HG03457 (cell line): Measurements from ENCODE around the gene ACSL1.

Experiments
- ATAC-seq: cut with Tn5 transposase; IDR thresholded peaks from one replicate; pipeline ENCODE4 v1.9.1; 2021; ENCODE audit warnings: moderate number of reproducible peaks; ENCODE audit not compliant: unreplicated experiment

ACSL1 gene

GRCh38 chr4:184732126-184732525 lies 93.6 kb downstream of the ACSL1 start:
- no peak for ATAC-seq

GRCh38 chr4:184731056-184731455 lies 94.7 kb downstream of the ACSL1 start:
- ATAC-seq, result no peak

GRCh38 chr4:184729946-184730345 lies 95.8 kb downstream of the ACSL1 start:
- ATAC-seq, result no peak

- ATAC-seq, result no peak
Observed at GRCh38 chr4:184728858-184729257, 96.9 kb downstream of the ACSL1 start.

- no peak for ATAC-seq
Observed at GRCh38 chr4:184727430-184727829, 98.3 kb downstream of the ACSL1 start.

GRCh38 chr4:184722798-184723197 lies 103.0 kb downstream of the ACSL1 start:
- no peak for ATAC-seq

GRCh38 chr4:184721254-184721653 lies 104.5 kb downstream of the ACSL1 start:
- no peak for ATAC-seq

- no peak for ATAC-seq
Observed at GRCh38 chr4:184719407-184719806, 106.4 kb downstream of the ACSL1 start.

- ATAC-seq, result no peak
Observed at GRCh38 chr4:184715526-184715925, 110.2 kb downstream of the ACSL1 start.

- ATAC-seq, result no peak
Observed at GRCh38 chr4:184713887-184714286, 111.9 kb downstream of the ACSL1 start.

GRCh38 chr4:184712322-184712721 lies 113.4 kb downstream of the ACSL1 start:
- ATAC-seq, result no peak

- no peak for ATAC-seq
Observed at GRCh38 chr4:184706453-184706852, 119.3 kb downstream of the ACSL1 start.

GRCh38 chr4:184705692-184706091 lies 120.1 kb downstream of the ACSL1 start:
- no peak for ATAC-seq
